Psoas muscle (tissue), 7 donors: ENCODE measurements around the gene PRAMEF1. TPM values are rescaled to one million over a fixed set of nuclear protein-coding genes. Genes with fewer than 3 reads are reported as not detected.

Source experiments
- polyA plus RNA-seq, 3 donors: library from polyadenylated mRNA; stranded (reverse); fragments of 200-250 nt; gene quantifications; one replicate each; pipeline ENCODE4 v1.2.3, GENCODE V29; 2013
- total RNA-seq, 4 donors: library from RNA; stranded (reverse); fragmentation: NEBNext Ultra II Directional in 2 of 4; extraction: Animal tissue kit (Norgen Biotek cat#: 25700) in 2 of 4; gene quantifications; one replicate each; pipeline versions ENCODE4 v1.2.1 to v1.2.4, GENCODE V29; 2021 to 2023
- donor health status: healthy with polysubstance abuse.
- donor health status: DM: no; HTN: no; CAD: no; lungs with moderate emphysema.
- donor health status: Bipolar disorder and iron deficiency.
- donor health status: healthy.
- donor health status: DM: no; HTN: no; CAD: no.
- donor health status: DM: no; HTN: no; CAD: no.
- donor health status: DM: yes; HTN: yes; CAD: no.

Gene PRAMEF1
- total and polyA plus RNA-seq, 7 donors: not detected

Other genes starting within 250 kb of the PRAMEF1 start
- 10 to 100 TPM; 21.7 to 78.7 (median 54.9) TPM for gene DHRS3, start 173.2 kb upstream of the PRAMEF1 start, total RNA-seq
- gene DHRS3, start 173.2 kb upstream of the PRAMEF1 start, polyA plus RNA-seq: 10 to 100 TPM; 27.2 to 65.1 (median 28.3) TPM
- not detected for gene AADACL4, start 147.3 kb upstream of the PRAMEF1 start, total RNA-seq
- not detected for gene AADACL4, start 147.3 kb upstream of the PRAMEF1 start, polyA plus RNA-seq
- gene AADACL3, start 75.3 kb upstream of the PRAMEF1 start, total RNA-seq: not detected
- not detected for gene AADACL3, start 75.3 kb upstream of the PRAMEF1 start, polyA plus RNA-seq
- gene CFAP107, start 45.2 kb upstream of the PRAMEF1 start, total RNA-seq: not detected
- under 1 TPM in 1 of 3 donors, not detected in 2; 0.04 TPM for gene CFAP107, start 45.2 kb upstream of the PRAMEF1 start, polyA plus RNA-seq
- not detected for gene PRAMEF12, start 17.7 kb upstream of the PRAMEF1 start, total RNA-seq
- gene PRAMEF12, start 17.7 kb upstream of the PRAMEF1 start, polyA plus RNA-seq: not detected
- gene PRAMEF11, start 40.0 kb downstream of the PRAMEF1 start, total RNA-seq: not detected
- not detected for gene PRAMEF11, start 40.0 kb downstream of the PRAMEF1 start, polyA plus RNA-seq
- not detected for gene HNRNPCL1, start 57.3 kb downstream of the PRAMEF1 start, total RNA-seq
- gene HNRNPCL1, start 57.3 kb downstream of the PRAMEF1 start, polyA plus RNA-seq: not detected
- gene PRAMEF2, start 65.7 kb downstream of the PRAMEF1 start, total RNA-seq: not detected
- not detected for gene PRAMEF2, start 65.7 kb downstream of the PRAMEF1 start, polyA plus RNA-seq
- not detected for gene PRAMEF4, start 94.8 kb downstream of the PRAMEF1 start, total RNA-seq
- not detected for gene PRAMEF4, start 94.8 kb downstream of the PRAMEF1 start, polyA plus RNA-seq
- gene PRAMEF10, start 106.9 kb downstream of the PRAMEF1 start, total RNA-seq: not detected
- not detected for gene PRAMEF10, start 106.9 kb downstream of the PRAMEF1 start, polyA plus RNA-seq
- not detected for gene PRAMEF7, start 125.2 kb downstream of the PRAMEF1 start, total RNA-seq
- gene PRAMEF7, start 125.2 kb downstream of the PRAMEF1 start, polyA plus RNA-seq: not detected
- gene PRAMEF6, start 156.2 kb downstream of the PRAMEF1 start, total RNA-seq: not detected
- not detected for gene PRAMEF6, start 156.2 kb downstream of the PRAMEF1 start, polyA plus RNA-seq